Lower lobe of right lung (tissue), 2 donors: ENCODE measurements around the gene MFAP3L. TPM values are rescaled to one million over a fixed set of nuclear protein-coding genes. Genes with fewer than 3 reads are reported as not detected.

Experiments used
- ATAC-seq, 2 donors: fragments of 200-7000 bp; cut with Tn5 transposase; one replicate each; pipeline ENCODE4 v1.9.1; 2020 to 2022; ENCODE audit warnings: mild to moderate bottlenecking in 2 of 2, moderate library complexity in 2 of 2
- DNase-seq: peaks from one replicate; pipeline ENCODE4 v3.0.0-alpha.2; 2020
- H3K27ac ChIP-seq: fragments of 200-600 bp; one replicate; pipeline ENCODE4 v1.8.0; 2022
- H3K27me3 ChIP-seq: fragments of 200-600 bp; one replicate; pipeline ENCODE4 v1.8.0; 2022; ENCODE audit warnings: low read depth
- H3K36me3 ChIP-seq: fragments of 200-600 bp; one replicate; pipeline ENCODE4 v1.8.0; 2022; ENCODE audit warnings: mild to moderate bottlenecking
- H3K4me1 ChIP-seq: fragments of 200-600 bp; one replicate; pipeline ENCODE4 v1.8.0; 2022
- H3K4me3 ChIP-seq: fragments of 200-600 bp; one replicate; pipeline ENCODE4 v1.8.0; 2022; ENCODE audit warnings: mild to moderate bottlenecking
- H3K9me3 ChIP-seq: fragments of 200-600 bp; one replicate; pipeline ENCODE4 v1.8.0; 2022
- intact Hi-C: fragments of 100-400 bp; cut with DNase I; formaldehyde crosslinking; loops from one replicate; pipeline ENCODE4 v1.11.0; 2022
- total RNA-seq: library from RNA; stranded (reverse); fragmentation: NEBNext Ultra II Directional; extraction: Animal tissue kit (Norgen Biotek cat#: 25700); gene quantifications from one replicate; pipeline ENCODE4 v1.2.1, GENCODE V29; 2021
- TF ChIP-seq, protein P1 (sequence below): fragments of 200-600 bp; IDR thresholded peaks from one replicate; pipeline ENCODE4 v1.8.0; 2022; ENCODE audit warnings: antibody characterized with exemption, mild to moderate bottlenecking
- donor health status: DM: no; HTN: yes; CAD: no; lungs with severe emphysema.

Gene MFAP3L
- total RNA-seq, 1 donor from 2014 or later, result 7.2 TPM

GRCh38 chr4:169976951-169977350 is 49.2 kb downstream of the MFAP3L start:
- TF ChIP-seq, protein P1, sequence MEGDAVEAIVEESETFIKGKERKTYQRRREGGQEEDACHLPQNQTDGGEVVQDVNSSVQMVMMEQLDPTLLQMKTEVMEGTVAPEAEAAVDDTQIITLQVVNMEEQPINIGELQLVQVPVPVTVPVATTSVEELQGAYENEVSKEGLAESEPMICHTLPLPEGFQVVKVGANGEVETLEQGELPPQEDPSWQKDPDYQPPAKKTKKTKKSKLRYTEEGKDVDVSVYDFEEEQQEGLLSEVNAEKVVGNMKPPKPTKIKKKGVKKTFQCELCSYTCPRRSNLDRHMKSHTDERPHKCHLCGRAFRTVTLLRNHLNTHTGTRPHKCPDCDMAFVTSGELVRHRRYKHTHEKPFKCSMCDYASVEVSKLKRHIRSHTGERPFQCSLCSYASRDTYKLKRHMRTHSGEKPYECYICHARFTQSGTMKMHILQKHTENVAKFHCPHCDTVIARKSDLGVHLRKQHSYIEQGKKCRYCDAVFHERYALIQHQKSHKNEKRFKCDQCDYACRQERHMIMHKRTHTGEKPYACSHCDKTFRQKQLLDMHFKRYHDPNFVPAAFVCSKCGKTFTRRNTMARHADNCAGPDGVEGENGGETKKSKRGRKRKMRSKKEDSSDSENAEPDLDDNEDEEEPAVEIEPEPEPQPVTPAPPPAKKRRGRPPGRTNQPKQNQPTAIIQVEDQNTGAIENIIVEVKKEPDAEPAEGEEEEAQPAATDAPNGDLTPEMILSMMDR, result no peak
- no peaks in the 10 kb centered on the region for H3K36me3 ChIP-seq
- H3K4me1 ChIP-seq, result no peaks in the 10 kb centered on the region
- H3K27me3 ChIP-seq, result no peaks in the 10 kb centered on the region
- intact Hi-C loops, result no loop called here
- DNase-seq (no peak), ATAC-seq (no peak)
- H3K4me3 ChIP-seq, result no peak overlapping the region
- H3K9me3 ChIP-seq, result no peaks in the 10 kb centered on the region
- H3K27ac ChIP-seq, result no peak overlapping the region

DNA sequence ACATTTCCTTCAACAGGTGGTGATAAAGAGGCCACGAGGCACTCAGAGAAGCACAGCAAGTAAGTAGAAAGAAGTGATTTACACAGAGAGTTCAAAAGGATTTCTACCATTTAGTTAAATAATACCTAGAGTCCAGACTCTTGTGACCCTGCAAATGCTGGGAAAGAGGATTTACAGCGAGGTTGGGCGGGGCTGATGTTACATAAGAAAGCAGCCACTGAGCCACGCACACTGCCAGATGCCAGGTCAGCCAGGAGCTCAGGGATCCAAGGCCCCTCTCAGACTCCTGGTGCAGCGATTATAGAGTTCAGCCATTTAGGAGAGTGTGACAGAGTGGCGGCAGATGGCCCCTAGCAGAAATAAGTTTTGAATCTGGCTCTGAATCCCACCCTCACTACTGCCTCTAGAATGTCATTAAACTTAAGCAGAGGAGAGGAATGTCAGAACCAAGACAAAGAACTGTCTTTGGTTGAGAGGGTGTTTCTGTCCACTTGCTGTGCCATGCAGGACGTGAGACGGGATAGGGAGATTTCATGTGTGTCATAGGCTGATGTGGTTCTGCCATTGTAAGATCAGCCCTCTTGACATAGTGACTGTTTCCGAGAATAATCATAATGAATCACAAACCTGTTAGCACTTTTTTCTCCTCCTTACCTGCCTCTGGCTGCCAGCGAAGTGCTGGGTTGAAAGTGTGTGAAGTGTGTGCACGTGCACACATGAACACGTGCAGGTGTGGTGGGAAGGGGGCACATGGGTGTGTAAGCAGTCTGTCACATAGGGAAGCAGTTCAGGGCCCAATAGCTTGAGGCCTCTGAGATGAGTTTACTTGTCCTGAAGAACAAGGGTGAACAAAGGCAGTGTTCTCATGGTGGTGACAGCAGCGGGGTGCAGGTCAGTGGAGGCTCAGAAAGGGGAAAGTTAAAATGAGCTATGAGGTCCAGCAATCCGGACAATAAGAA is 50.1 kb downstream of the MFAP3L start:
- no peaks in the 10 kb centered on the region for H3K27me3 ChIP-seq
- no peaks in the 10 kb centered on the region for H3K9me3 ChIP-seq
- ATAC-seq, result peak; percentile 47 to 79
- no peak overlapping the region for H3K27ac ChIP-seq
- H3K4me3 ChIP-seq, result no peak overlapping the region
- TF ChIP-seq, protein P1, result no peak
- H3K36me3 ChIP-seq, result no peaks in the 10 kb centered on the region
- intact Hi-C loops, result no loop called here
- no peaks in the 10 kb centered on the region for H3K4me1 ChIP-seq
- no peak for DNase-seq

GRCh38 chr4:169975131-169975837 is 50.9 kb downstream of the MFAP3L start:
- Histone ChIP-seq H3K36me3 (no peaks in the 10 kb centered on the region), H3K9me3 (no peaks in the 10 kb centered on the region), H3K27ac (no peak overlapping the region), H3K4me3 (no peak overlapping the region), H3K27me3 (no peaks in the 10 kb centered on the region), H3K4me1 (no peaks in the 10 kb centered on the region)
- intact Hi-C loops, result no loop called here
- ATAC-seq (peak in 1 of 2 donors; percentile 8), DNase-seq (no peak)
- TF ChIP-seq, protein P1, result no peak

DNA sequence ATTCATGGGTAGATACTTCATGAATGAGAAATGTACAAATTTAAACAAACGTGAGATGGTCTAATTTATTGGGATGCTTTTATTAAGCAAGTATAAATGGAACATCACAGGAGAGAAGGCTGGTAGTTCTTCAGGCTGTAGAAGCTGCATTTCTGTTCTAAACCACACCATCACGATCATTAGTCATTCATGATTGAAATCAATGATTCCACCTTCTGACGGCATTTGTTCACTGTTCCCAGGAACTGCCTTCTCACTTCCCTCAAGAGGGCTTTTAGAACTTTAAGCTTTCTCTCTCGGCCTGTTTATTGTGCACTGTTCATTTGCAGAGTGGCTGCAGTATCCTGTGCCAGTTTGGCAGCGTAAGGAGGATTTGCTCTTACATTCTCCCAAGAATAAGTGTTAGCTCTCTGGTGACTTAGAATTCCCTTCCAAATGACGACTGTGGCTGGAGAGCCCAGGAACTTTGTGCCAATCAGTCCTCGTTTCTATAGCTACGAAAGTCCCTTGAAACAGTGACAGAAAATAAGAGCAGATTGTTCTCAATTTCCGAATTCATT is 54.7 kb downstream of the MFAP3L start:
- no peaks in the 10 kb centered on the region for H3K36me3 ChIP-seq
- H3K9me3 ChIP-seq, result no peaks in the 10 kb centered on the region
- no peaks in the 10 kb centered on the region for H3K27me3 ChIP-seq
- TF ChIP-seq, protein P1, result no peak
- no peaks in the 10 kb centered on the region for H3K4me1 ChIP-seq
- DNase-seq (no peak), ATAC-seq (peak; percentile 76 to 82)
- no peak overlapping the region for H3K27ac ChIP-seq
- intact Hi-C loops, result no loop called here
- H3K4me3 ChIP-seq, result no peak overlapping the region

GRCh38 chr4:169968999-169969398 is 57.2 kb downstream of the MFAP3L start:
- H3K4me3 ChIP-seq, result no peak overlapping the region
- ATAC-seq, result no peak
- no peak for DNase-seq
- no peaks in the 10 kb centered on the region for H3K27me3 ChIP-seq
- H3K27ac ChIP-seq, result no peak overlapping the region
- H3K9me3 ChIP-seq, result no peaks in the 10 kb centered on the region
- intact Hi-C loops, result no loop called here
- H3K36me3 ChIP-seq, result no peaks in the 10 kb centered on the region
- TF ChIP-seq, protein P1, result no peak
- no peaks in the 10 kb centered on the region for H3K4me1 ChIP-seq
